ENCODE measurements around the gene TM4SF18.

The TM4SF18 gene

DNA sequence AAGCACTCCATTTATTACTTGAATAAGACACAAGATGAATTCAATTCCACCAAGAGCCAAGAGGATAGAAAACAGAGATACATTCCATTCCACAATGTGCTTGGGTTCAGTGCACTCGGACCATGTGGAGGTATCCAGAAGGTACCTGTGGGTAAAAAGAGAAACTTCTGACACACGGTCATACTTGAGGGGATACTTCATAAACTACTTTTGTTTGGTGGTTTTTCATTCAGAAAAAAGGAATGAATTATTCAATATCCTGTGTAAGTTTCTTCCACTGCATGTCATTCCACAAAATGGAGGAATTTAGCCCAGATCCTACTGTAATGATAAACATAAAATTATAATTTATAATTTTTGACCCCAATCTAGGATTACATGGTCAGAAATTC lies 38.3 kb upstream of the TM4SF18 start:
- peaks cover 6% of the 10 kb centered on the region for H3K4me1 Mint-ChIP-seq (ENCODE audit: low read depth)
- peaks cover 8% of the 10 kb centered on the region for H3K27me3 Mint-ChIP-seq
- no peak overlapping the region for H3K27ac Mint-ChIP-seq
- no peak overlapping the region for H3K4me3 Mint-ChIP-seq
- no peaks in the 10 kb centered on the region for H3K9me3 Mint-ChIP-seq
- H3K36me3 Mint-ChIP-seq (ENCODE audit: low read depth) = no peaks in the 10 kb centered on the region

DNA sequence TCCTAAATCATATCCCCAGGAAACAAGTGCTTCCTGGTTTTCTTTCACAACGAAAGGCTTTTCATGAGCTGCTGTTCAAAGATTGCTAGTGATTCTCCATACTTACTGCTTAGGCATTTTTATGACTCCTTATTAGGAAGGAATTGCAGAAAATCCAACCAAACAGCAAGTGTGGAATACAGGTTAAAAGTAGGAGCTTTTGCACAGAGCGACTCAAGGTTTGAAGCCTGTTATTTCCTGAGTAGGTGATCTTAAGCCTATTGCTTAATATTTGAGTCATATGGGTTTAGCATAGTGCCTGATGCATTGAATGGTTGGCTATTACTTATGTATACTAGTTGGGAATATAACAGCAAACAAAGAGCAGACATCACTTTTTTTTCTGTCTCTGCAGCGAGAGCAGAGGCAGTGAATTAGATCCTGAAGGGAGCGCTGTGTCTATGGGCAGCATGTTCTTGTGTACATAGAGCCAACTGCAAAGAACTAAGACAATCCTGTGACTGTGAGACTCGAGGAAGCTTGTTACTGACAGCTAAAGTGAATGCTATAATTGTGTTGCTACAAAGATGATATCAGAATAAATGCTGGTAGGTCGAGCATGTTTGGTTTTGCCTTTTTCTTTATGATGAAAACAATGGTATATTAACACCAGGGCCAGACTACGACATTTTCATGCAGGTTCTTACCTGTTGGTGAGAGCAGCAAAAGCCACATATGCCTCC lies 37.7 kb upstream of the TM4SF18 start:
- Mint-ChIP-seq H3K27me3 (peaks cover 6% of the 10 kb centered on the region), H3K9me3 (no peaks in the 10 kb centered on the region), H3K4me3 (no peak overlapping the region), H3K27ac (no peak overlapping the region), H3K4me1 (ENCODE audit: low read depth) (peaks cover 9% of the 10 kb centered on the region), H3K36me3 (ENCODE audit: low read depth) (no peaks in the 10 kb centered on the region)

DNA sequence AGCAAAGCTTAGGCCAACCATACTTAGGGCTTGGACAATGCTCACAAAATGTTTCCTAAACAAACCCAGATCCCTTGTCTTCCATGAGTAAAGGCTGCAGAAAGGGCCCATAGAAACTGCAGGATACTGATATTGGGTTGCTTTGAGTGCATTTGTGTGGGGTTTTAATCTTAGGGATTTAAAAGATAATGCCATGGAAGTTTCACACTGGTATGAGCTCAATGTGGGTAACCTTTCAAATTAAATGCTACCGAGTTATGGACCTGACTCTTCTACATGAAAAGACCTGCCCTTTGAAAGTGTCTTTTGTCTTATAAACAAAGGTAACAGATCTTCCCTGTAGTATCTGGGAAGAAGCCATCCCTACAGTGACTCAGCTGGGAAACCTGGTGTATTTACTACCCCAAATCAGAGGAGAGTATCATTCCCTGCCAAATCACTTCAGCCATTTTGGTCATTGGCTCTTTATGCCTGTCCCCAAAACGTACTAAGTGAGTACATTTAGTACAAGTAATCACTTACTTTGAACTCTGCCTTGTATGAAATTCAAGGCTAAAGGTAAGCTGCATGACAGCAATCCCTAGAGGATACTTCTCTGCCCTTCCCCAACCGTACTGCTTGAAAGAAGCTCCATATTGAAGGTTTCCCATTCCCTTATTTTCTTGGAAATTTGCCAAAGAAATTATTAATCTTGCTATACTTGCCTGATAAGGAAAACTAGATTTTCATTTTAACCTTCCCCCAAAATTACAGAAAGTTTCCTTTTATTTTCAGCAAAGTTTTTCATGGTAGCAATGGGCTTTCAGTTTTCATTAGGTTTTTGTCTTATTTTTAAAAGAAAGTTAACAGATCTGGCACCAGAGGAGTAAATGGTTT lies 36.8 kb upstream of the TM4SF18 start:
- Mint-ChIP-seq H3K27ac (no peak overlapping the region), H3K9me3 (no peaks in the 10 kb centered on the region), H3K36me3 (ENCODE audit: low read depth) (no peaks in the 10 kb centered on the region), H3K4me3 (no peak overlapping the region), H3K27me3 (peaks cover 6% of the 10 kb centered on the region), H3K4me1 (ENCODE audit: low read depth) (peaks cover 9% of the 10 kb centered on the region)

DNA sequence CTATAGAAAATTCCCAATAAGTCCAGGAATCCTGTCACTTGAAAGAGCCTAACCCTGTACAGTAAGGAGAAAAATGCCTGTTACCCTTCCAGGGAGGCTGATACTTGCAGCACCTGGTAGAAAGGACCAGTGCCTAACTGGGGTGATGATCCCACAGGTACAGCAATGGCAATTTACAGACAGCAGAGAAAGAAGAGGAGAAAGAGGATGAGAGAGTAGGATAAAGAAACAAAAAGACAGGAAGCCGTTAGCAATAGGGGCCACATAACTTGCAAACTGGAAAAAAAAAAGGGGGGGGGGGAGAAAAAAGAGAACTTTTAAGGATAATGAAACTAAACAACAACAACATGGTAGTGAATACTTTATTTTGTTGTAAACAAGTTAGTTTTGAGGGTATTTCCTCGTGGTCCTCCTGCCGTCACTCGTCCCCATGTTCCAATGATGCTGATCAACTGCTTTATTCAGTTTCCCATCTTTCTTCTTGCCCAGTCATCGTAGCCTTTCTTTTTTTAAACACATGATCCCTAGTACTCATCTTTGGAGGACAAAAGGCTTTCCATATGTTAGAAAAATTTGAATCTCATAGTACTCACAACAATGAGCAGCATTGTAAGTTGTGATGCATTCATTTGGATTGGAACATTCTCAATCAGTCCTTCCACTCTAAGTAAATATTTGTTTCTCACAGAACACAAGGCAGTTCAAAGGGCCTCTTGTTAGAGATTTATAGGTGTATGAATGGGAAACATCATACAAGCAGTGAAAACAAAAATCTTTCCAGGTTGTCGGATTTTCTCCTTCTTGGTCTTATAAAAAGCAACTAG lies 35.5 kb upstream of the TM4SF18 start:
- H3K9me3 Mint-ChIP-seq = no peaks in the 10 kb centered on the region
- peaks cover 6% of the 10 kb centered on the region for H3K27me3 Mint-ChIP-seq
- no peaks in the 10 kb centered on the region for H3K36me3 Mint-ChIP-seq (ENCODE audit: low read depth)
- no peak overlapping the region for H3K4me3 Mint-ChIP-seq
- no peak overlapping the region for H3K27ac Mint-ChIP-seq
- H3K4me1 Mint-ChIP-seq (ENCODE audit: low read depth) = peaks cover 9% of the 10 kb centered on the region

DNA sequence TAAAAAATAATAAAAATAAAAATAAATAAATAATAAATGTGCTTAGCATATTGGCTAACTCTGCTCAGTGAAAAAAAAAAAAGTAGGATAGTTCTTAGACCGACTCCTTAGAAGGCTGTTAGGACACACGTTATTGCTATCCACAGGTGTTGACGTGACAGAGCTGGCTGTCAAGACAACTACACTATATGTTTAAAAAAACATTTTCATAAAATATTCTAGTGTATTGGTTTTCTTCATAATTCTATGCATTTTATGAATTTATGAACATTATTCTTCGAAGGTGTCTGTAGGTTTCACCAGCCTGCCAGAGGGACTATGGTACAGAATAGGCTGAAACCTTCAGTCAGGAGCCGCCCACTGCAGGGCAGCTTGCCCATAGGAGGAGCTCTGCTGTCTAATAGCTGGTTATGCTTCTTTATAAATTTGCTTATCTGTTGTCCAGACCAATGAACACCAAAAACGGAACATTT lies 34.8 kb upstream of the TM4SF18 start:
- Mint-ChIP-seq H3K4me1 (ENCODE audit: low read depth) (peaks cover 9% of the 10 kb centered on the region), H3K27me3 (peaks cover 6% of the 10 kb centered on the region), H3K9me3 (no peaks in the 10 kb centered on the region), H3K27ac (no peak overlapping the region), H3K4me3 (no peak overlapping the region), H3K36me3 (ENCODE audit: low read depth) (no peaks in the 10 kb centered on the region)

DNA sequence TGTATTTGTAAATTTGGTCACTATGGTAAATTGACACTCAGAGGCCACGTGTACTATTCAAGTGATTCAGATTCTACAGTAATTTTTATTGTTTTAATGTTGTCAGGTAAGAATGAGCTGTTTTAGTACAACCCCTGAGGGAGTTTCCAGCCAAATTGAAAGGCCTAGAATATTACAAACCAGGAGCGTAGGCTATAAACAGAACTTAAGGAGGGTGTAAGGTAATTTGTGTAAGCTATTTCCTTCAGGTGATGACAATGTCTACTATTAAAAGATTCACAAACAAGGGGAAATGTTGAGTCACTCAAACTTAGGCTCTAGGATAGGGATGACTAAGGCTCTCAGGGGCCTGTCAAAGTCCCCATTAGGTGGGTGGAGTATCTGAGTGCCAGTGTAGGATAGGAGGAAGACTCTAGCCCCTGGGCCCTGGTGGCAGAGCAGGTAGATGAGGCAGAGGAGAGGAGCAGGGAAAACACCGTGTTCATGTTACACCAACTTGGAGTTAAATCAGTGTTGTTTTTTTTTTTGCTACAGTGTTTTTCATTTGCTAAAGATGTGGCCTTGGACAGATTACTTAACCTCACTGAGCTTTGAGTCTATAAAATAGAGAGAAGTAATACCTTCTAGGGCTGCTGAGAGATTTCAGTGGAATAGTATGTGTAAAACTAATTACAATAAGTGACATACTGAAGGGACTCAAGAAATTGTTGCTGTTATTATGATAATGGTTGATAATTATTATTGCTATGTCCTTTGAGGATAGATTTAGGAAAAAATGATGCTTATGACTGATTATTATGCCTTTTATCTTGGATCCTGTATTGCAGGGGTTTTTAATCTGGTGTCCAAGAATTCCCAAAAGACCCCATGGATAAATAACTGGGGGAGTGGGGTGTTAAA lies 33.8 kb upstream of the TM4SF18 start:
- H3K4me1 Mint-ChIP-seq (ENCODE audit: low read depth) = peaks cover 9% of the 10 kb centered on the region
- no peaks in the 10 kb centered on the region for H3K36me3 Mint-ChIP-seq (ENCODE audit: low read depth)
- H3K4me3 Mint-ChIP-seq = no peak overlapping the region
- peak overlapping the region; percentile 67 for H3K27ac Mint-ChIP-seq
- H3K9me3 Mint-ChIP-seq = no peaks in the 10 kb centered on the region
- peaks cover 3% of the 10 kb centered on the region for H3K27me3 Mint-ChIP-seq

DNA sequence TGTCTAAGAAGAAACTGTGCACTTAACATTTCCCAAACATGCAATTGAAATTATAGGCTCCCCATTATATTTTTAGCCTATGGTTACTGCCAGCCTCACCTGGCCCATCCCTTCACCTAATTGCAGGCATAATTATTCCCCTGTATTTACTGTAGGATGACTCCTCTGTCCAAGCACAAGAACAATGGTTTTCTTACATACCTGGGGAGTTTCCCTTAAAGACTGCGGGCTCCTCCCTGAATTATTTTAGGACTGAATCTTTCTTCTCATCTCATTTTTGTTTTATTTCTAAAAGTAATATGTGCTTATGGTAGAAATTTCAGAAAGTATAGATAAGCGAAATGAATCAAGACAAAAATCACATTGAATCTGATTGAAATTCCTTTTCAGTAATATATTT lies 32.6 kb upstream of the TM4SF18 start:
- Mint-ChIP-seq H3K27me3 (peaks cover 7% of the 10 kb centered on the region), H3K27ac (no peak overlapping the region), H3K36me3 (ENCODE audit: low read depth) (no peaks in the 10 kb centered on the region), H3K4me3 (no peak overlapping the region), H3K4me1 (ENCODE audit: low read depth) (peaks cover 9% of the 10 kb centered on the region), H3K9me3 (no peaks in the 10 kb centered on the region)

DNA sequence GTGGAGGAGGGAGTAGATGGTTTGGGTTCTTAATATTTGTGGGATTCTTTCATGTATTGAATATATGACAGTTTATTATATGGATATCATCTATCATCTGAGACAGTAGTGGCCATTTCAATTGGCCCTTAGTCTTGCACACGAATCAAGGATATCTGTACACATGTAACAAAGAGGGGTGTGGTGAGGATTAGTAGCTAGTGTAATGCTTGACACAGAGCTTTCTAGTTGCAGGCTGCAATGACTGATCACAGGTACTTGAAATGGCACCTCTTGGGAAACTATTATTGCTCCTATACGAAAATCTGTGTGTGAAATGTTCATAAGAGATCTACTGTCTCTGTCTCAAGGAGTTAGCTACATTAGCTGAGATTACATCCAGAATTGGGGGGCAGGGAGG lies 31.2 kb upstream of the TM4SF18 start:
- H3K9me3 Mint-ChIP-seq = no peaks in the 10 kb centered on the region
- peaks cover 9% of the 10 kb centered on the region for H3K4me1 Mint-ChIP-seq (ENCODE audit: low read depth)
- H3K36me3 Mint-ChIP-seq (ENCODE audit: low read depth) = no peaks in the 10 kb centered on the region
- no peak overlapping the region for H3K27ac Mint-ChIP-seq
- H3K4me3 Mint-ChIP-seq = no peak overlapping the region
- peaks cover 10% of the 10 kb centered on the region for H3K27me3 Mint-ChIP-seq

DNA sequence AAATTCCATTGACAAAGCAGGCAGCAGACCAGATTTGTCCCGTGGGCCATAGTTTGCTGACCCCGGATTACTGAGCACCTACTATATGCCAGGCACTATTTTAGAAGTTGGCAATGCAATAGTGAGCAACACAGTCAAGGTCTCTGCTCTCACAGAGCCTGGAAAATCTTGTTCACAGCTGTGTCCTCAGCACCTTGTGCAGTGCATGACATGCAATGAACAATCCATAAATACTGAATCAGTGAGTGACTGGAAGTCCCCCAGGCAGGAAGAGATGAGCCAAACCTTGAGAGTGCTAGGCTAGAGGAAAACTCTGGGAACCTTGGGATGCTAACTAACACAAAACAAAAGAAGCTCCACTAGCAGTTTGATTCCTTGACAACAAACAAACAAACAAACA lies 29.6 kb upstream of the TM4SF18 start:
- no peak overlapping the region for H3K4me3 Mint-ChIP-seq
- H3K36me3 Mint-ChIP-seq (ENCODE audit: low read depth) = no peaks in the 10 kb centered on the region
- H3K9me3 Mint-ChIP-seq = no peaks in the 10 kb centered on the region
- H3K27me3 Mint-ChIP-seq = peaks cover 21% of the 10 kb centered on the region
- no peak overlapping the region for H3K27ac Mint-ChIP-seq
- H3K4me1 Mint-ChIP-seq (ENCODE audit: low read depth) = peaks cover 9% of the 10 kb centered on the region

DNA sequence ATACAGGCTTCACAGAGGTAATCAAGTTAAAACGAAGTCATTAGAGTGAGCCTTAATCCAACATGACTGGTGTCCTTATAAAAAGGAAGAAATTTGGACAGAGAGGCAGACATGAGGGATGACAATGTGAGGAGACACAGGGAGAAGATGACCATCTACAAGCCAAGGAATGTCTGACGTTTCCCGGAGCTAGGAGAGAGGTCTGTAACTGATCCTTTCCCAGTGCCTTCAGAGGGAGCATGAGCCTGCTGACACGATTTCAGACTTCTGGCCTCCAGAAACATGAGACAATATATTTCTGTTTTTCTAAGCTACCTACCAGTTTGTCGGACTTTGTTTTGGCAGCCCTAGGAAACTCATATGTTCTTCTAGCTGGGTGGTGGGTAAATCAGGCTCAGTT lies 28.9 kb upstream of the TM4SF18 start:
- peaks cover 9% of the 10 kb centered on the region for H3K4me1 Mint-ChIP-seq (ENCODE audit: low read depth)
- no peak overlapping the region for H3K4me3 Mint-ChIP-seq
- no peak overlapping the region for H3K27ac Mint-ChIP-seq
- H3K9me3 Mint-ChIP-seq = no peaks in the 10 kb centered on the region
- no peaks in the 10 kb centered on the region for H3K36me3 Mint-ChIP-seq (ENCODE audit: low read depth)
- peaks cover 22% of the 10 kb centered on the region for H3K27me3 Mint-ChIP-seq

DNA sequence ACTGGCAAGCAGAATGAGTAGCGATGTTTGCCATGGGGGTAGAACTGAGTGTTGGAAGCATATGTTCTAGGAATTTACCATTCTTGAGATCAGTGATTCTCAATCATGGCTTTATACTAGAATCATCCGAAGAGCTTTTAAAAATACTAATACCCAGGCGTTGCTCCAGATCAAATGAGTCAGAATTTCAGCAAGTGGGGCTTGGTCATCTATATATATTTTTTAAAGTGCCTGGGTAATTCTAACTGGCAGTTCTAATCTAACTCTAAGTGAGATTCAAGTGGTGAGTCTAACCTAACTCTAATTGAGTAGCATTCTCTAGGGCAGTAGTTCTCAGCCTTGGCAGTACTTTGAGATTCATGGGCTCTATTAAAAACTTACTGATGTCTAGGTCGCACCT lies 23.2 kb upstream of the TM4SF18 start:
- no peaks in the 10 kb centered on the region for H3K9me3 Mint-ChIP-seq
- no peaks in the 10 kb centered on the region for H3K36me3 Mint-ChIP-seq (ENCODE audit: low read depth)
- no peaks in the 10 kb centered on the region for H3K4me1 Mint-ChIP-seq (ENCODE audit: low read depth)
- no peak overlapping the region for H3K27ac Mint-ChIP-seq
- H3K4me3 Mint-ChIP-seq = no peak overlapping the region
- peaks cover 30% of the 10 kb centered on the region for H3K27me3 Mint-ChIP-seq

DNA sequence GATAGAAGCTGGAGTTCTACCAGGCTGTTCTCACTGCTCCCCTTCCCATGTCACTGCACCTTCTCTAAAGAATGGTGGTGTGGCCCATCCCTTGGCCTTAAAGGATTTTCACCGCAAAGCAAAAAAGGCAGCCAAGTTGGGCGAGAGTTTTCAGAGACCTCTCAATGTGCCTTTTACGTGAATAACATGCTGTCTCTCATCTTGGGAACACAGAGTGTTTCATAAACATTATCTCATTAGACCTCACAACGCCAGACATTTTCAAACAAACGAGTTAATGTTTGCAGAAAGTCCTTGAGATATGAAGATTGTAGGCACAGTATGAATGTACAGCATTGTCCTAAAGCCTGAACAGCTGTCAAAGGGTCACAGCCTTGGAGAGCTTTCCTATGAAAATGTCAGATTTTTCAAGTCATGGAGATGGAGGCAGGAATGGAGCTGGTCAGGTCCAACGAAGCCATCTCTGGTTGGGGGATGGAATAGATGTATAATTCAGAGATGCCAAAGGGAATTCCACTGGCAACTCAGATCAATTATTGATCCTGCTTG lies 22.7 kb upstream of the TM4SF18 start:
- H3K4me1 Mint-ChIP-seq (ENCODE audit: low read depth) = no peaks in the 10 kb centered on the region
- no peaks in the 10 kb centered on the region for H3K9me3 Mint-ChIP-seq
- no peak overlapping the region for H3K27ac Mint-ChIP-seq
- no peaks in the 10 kb centered on the region for H3K36me3 Mint-ChIP-seq (ENCODE audit: low read depth)
- peaks cover 32% of the 10 kb centered on the region for H3K27me3 Mint-ChIP-seq
- H3K4me3 Mint-ChIP-seq = no peak overlapping the region

DNA sequence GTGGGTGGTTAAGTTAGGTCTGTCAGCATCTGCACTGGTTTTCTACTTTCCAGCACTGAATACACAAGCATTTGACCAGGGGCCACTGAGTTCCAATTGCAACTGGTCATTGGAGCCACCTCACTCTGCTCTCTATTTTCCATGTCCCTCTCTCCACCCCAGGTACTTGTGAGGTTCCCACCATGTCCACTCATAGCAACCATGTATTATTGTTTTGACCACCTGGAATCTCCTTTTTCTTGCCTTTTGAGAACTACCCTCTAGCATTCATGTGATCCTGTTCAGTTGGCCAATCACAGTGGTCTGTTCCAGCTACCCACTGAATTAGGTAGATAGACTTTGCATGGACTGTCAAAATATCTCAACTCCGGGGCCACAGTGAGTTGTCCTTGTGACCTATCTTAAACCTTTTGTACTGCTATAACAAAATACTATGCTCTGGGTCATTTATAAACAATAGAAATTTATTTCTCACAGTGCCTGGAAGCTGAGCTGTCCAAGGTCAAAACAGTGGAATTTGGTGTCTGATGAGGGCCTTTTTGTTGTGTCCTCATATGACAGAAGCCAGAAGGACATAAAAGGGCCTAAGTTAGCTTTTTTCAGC lies 20.2 kb upstream of the TM4SF18 start:
- H3K36me3 Mint-ChIP-seq (ENCODE audit: low read depth) = no peaks in the 10 kb centered on the region
- H3K27me3 Mint-ChIP-seq = peaks cover 28% of the 10 kb centered on the region
- H3K4me3 Mint-ChIP-seq = no peak overlapping the region
- no peak overlapping the region for H3K27ac Mint-ChIP-seq
- H3K4me1 Mint-ChIP-seq (ENCODE audit: low read depth) = no peaks in the 10 kb centered on the region
- H3K9me3 Mint-ChIP-seq = no peaks in the 10 kb centered on the region

All from stimulated activated naive CD8-positive, alpha-beta T cell treated with anti-CD3 and anti-CD28 coated beads, Interleukin-15, Interleukin-2, amounts not matched to agents 100 ng/mL and 50 ng/mL, for 24 hours (primary cell).